Ishikawa (cell line): Measurements from ENCODE around the gene SLAIN2.

ENCODE experiments used
- EP300 ChIP-seq: IDR thresholded peaks from 2 replicates; pipeline ENCODE4 v1.6.1; 2012; ENCODE audit warnings: borderline replicate concordance
- FOXM1 ChIP-seq: IDR thresholded peaks from 2 replicates; pipeline ENCODE4 v1.6.1; 2012; ENCODE audit warnings: low read depth, borderline replicate concordance
- USF1 ChIP-seq: IDR thresholded peaks from 2 replicates; pipeline ENCODE4 v1.6.1; 2012
- YY1 ChIP-seq: IDR thresholded peaks from 2 replicates; pipeline ENCODE4 v1.6.1; 2012; ENCODE audit warnings: low read depth

DNA sequence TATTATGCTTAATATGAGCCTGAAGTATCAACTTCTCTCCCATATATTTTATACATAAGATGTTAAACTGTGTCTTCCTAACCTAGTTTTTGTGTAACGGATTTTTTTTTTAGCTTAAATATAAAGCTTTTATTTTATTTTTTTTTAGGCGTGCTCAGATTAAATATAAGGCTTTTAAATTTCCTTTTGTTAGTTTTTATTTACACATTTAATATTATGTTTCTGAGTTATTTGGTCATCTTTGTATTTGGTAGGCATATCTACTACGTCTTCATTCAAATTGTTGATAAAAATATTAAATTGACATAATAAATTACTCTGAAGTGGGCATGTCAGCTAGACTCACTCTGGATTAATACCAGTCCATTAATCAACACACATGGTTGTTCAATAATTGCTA is 4.2 kb downstream of the SLAIN2 start:
- TF ChIP-seq YY1 (no peak), USF1 (no peak), FOXM1 (no peak), EP300 (no peak)
